Measurements from ENCODE around the gene GBF1.

DNA sequence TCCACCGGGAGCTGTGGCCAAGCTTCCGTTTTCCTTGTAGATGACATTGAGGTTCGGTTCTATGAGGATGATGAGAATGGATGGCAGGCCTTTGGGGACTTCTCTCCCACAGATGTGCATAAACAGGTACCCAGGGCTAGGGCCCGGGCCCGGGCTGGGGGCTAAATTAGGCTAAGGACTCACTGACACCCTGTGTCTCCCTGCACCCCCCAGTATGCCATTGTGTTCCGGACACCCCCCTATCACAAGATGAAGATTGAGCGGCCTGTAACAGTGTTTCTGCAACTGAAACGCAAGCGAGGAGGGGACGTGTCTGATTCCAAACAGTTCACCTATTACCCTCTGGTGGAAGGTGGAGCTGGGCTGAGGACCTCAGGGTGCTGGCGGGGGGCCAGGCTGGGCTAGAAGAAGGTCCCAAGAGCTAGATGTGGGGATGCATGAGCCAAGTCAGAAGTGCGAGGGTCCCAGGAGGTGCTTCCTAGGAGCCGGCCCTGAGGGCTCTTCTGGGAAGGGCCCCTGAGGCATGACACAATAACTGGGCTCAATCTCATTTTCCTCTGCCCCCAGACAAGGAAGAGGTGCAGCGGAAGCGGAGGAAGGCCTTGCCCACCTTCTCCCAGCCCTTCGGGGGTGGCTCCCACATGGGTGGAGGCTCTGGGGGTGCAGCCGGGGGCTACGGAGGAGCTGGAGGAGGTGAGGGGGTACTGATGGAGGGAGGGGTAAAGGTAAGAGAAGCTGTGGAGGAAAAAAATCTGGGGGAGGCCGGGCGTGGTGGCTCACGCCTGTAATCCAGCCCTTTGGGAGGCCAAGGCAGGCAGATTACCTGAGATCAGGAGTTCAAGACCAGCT lies 153.1 kb downstream of the GBF1 start:
- TF ChIP-seq, protein P1, sequence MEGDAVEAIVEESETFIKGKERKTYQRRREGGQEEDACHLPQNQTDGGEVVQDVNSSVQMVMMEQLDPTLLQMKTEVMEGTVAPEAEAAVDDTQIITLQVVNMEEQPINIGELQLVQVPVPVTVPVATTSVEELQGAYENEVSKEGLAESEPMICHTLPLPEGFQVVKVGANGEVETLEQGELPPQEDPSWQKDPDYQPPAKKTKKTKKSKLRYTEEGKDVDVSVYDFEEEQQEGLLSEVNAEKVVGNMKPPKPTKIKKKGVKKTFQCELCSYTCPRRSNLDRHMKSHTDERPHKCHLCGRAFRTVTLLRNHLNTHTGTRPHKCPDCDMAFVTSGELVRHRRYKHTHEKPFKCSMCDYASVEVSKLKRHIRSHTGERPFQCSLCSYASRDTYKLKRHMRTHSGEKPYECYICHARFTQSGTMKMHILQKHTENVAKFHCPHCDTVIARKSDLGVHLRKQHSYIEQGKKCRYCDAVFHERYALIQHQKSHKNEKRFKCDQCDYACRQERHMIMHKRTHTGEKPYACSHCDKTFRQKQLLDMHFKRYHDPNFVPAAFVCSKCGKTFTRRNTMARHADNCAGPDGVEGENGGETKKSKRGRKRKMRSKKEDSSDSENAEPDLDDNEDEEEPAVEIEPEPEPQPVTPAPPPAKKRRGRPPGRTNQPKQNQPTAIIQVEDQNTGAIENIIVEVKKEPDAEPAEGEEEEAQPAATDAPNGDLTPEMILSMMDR (IDR thresholded peaks at IDR 0.05; ENCODE audit: borderline replicate concordance, extremely low read depth, low read length, poor library complexity, severe bottlenecking) = no peak
- no peak for TF ChIP-seq EZH2 (IDR thresholded peaks at IDR 0.05; ENCODE audit: borderline replicate concordance, low read depth, low read length, severe bottlenecking)
